ENCODE measurements around the gene BAIAP2L2. TPM values are rescaled to one million over a fixed set of nuclear protein-coding genes. Genes with fewer than 3 reads are reported as not detected.

Gene BAIAP2L2
- total RNA-seq, 1 donor from 2014 or later: 4.5 TPM

DNA sequence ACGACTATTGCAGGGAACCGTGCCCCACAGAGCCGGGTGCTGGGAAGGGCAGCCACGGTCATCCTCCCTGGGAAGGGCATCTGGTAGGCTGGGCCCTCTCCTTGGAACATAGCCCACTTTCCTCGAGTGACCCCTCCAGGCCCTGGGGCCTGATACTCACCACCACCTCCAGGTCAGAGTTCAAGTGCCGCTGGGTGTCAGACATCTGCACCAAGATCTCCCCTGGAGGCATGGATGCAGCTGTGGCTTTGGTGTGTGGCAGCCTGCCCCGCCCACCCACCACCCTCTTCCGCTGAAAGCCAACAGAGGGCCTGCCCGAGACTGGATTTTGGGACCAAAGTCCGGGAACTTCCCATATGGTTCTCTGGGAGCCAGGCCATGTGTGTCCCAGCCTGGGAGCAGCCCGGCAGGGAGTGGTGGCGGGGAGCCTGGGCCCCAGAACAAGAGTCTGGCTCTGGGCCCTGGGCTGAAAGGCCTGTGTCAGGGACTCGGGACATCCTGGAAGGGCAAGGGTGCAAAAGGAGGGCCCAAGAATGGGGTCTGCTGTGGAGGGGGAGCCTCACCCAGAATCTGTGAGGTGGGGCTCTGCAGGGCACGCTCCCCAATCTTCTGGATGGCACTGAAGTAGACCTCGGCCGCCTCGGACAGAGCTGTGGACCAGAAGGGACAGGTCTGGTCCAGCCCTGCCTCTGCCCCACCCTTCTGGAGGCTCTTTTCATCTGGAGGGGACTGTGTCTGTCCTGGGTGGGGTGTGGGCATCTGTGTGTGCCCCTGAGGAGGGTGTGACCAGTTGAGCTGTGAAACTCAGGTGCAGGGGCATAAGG lies 2.6 kb downstream of the BAIAP2L2 start:
- ATAC-seq: no peak

- no peak for ATAC-seq
Measured at GRCh38 chr22:38106814-38107578, 3.5 kb downstream of the BAIAP2L2 start.

- ATAC-seq: no peak
Measured at GRCh38 chr22:38104084-38104483, 6.4 kb downstream of the BAIAP2L2 start.

DNA sequence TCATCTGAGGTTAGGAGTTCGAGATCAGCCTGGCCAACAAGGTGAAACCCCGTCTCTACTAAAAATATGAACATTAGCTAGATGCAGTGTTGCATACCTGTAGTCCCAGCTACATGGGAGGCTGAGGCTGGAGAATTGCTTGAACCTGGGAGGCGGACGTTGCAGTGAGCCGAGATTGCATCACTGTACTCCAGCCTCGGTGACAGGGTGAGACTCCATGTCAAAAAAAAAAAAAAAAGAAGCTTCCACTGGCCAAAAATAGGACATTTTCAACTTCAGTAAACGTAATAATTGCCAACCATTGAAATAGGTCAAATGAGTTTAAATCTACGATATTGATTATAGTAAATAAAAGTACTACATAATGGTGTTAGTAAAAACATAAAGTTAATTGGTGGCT lies 6.8 kb downstream of the BAIAP2L2 start:
- ATAC-seq: no peak

DNA sequence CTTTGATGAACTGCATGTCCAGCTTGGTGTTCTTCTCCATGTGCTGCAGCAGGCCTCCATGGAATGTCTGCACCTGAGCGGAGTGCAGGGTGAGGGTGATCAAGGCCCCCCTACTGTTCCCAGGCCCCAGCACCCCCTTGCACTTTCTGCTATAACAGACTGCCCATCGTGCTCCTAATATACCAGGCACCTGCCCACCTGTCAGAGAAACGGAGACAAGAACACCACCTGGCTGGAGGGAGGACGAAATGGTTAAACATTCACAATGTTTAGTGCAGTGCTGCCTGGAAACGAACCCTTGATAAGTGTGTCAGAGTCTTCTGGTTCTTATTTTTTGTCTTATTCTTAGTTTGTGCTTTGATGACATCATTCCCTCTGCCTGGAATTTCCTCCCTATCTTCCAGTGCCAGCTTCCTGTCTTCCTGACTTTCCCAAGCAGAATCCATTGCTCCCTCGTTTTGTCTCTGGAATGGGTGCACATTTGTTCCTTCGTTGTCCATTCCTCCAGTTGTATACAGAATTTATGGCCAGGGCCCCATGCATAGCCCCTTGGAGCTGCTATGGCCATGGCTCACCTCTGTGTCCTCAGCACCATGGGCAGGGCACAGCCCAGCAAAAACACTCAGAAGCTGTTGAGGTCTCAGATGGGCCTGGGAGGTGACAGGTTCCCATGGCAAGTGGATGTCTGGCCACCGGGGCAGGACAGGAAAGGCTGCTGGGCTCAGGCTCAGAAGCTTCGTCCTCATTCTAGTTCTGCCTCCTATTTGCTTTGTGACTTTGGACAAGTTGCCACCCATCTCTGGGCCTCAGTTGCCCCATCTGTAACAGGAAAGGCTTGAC lies 11.9 kb downstream of the BAIAP2L2 start:
- no peak for ATAC-seq

- ATAC-seq: peak; percentile 32
Measured at GRCh38 chr22:38097557-38098409, 12.7 kb downstream of the BAIAP2L2 start.

DNA sequence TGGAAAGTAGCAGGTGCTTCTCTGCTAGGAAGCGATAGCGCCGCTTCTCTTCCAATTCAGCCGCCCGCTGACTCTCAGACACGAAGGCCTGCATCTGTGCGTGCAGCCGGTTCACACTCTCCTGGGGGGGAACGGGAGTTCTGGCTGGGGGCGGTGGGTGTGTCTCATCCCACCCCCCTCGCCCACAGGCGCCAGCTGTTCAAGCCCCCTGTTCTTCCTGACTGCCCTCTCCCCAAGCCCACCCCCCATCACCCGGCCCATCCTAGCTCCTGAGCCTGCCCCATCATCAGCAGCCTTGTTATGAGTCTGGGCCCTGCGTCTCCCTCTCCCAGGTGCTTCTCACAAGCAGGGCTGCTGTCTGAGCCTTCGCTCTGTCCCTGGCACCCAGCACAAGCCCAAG lies 13.4 kb downstream of the BAIAP2L2 start:
- ATAC-seq: peak; percentile 10

- ATAC-seq: no peak
Measured at GRCh38 chr22:38089474-38089851, 21.0 kb downstream of the BAIAP2L2 start.

DNA sequence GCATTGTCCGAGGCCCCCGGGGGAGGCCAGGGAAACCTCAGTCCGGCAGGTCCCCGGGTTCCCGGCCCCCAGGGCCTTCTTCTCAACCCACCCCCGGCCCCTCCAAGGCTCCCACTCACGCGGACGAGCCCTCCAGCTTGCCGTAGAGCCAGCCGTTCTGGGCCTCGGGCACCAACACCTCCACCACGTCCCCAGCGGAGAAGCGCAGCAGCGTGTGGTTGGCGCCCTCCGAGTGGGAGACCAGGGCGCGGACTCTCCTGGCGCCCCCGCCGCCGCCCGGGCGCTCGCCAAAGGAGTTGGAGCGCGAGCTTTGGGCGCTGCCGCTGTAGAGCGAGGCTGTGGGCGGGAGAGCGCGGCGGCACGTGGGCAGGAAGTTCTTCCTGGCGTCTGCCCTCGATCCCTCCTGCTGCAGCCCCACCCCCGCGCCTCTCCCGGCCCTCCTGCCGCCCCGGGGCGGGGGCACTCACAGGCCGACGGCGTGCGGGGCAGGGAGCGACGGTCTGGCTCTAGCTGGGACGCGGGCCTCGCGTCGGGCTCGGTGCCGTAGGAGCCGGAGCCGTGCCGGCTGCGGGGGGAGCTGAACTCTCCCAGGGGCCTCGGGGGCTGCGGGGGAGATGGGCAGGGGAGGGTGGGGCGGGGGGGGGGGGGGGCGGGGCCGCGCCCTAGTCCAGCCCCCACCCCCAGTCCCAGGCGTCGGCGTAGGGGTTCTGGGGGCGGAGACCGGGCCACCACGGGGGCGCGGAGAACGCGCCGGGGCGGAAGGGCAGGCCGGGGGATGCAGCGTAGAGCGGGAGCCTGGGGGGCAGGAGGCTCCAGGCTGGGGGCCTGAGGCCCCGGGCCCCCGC lies 21.6 kb downstream of the BAIAP2L2 start:
- ATAC-seq: peak; percentile 65

DNA sequence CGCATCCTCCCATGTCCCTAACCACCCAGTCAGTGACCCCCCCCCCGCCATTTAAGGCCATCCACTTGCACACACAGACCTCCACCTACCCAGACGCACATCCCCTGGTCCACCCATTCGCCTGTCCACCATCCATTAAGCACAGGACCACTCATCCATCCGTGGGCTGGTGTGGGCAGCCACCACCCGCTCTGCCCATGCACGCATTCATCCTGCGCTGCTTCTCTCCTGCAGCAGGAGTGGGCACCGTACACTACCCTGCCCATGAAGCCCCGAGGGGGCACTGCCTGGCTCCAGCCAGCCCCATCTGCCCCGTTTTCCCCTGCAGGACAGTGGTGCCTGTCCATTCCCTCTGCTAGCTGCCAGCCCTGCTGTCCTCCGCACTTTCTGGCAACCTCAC lies 22.6 kb downstream of the BAIAP2L2 start:
- ATAC-seq: no peak

DNA sequence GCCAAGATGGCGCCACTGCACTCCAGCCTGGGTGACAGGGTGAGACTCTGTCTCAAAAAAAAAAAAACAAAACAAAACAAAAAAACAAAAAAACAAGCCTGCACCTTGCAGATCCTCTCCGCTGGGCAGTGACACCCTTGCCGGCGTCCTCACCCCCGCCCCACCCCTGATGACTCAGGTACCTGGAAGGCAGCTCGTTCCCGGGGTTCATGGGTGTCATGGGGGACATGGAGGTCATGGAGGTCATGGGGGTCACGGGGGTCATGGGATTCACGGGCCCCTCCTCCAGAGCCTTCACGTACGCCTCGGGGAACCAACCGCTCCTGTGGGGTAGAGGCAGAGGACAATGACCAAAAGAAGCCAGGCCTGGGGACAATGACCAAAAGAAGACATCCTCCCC lies 23.5 kb downstream of the BAIAP2L2 start:
- peak; percentile 34 for ATAC-seq

DNA sequence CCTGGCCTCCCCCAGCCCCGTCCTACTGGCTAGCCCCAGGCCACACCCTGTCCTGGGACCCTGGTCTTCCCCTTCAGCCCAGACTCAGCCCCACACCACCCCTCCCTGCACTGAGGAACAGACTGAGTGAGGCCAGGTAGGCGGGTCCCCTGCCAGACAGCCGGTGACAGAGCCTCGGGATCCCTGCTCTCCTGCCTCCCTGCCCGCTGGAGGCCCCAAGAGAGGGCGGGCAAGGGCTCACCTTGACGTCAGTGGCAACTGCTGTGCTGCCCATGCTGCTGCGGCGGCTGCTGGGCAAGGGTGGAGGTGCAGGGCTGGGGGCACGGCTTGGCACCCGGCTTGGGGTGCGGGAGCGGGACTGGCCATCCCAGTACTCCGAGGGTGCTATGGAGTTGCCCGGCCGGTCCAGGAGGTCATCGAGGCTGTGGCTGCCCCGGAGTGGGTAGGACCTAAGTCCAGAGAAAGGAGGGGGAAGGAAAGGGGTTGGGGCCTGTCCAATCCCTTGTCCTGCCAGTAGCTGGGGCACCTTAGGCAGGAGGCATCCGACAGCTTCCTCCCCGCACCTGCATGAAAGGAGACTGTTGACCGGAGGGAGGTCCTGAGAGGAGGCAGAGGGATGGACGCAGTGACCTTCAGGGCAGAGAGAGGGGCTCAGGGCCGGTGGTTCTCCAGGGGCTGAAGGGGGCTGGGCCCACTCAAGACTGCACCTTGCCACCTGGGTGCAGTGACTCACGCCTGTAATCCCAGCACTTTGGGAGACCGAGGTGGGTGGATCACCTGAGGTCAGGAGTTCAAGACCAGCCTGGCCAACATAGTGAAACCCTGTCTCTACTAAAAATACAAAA lies 24.3 kb downstream of the BAIAP2L2 start:
- ATAC-seq: no peak

GRCh38 chr22:38085501-38085900 lies 25.0 kb downstream of the BAIAP2L2 start:
- no peak for ATAC-seq

DNA sequence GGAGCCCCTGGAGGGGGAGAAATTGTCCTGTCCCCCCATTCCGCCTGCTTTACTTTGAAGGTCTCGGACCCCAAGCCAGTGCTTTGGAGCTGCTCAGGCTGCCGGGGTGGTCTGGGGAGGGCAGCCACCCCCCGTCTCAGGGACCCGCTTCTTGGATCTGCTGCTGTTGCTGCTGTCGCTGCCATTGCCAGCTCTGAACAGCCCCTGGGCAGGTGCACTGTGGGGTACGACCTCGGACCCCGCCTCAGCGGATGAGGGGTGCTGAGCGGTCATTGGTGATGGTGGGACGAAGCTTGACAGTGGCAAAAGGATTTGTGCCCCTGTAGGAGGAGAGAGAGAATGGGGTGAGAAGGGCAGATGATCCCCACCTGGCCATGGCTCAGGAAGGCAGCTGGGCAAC lies 25.4 kb downstream of the BAIAP2L2 start:
- no peak for ATAC-seq

DNA sequence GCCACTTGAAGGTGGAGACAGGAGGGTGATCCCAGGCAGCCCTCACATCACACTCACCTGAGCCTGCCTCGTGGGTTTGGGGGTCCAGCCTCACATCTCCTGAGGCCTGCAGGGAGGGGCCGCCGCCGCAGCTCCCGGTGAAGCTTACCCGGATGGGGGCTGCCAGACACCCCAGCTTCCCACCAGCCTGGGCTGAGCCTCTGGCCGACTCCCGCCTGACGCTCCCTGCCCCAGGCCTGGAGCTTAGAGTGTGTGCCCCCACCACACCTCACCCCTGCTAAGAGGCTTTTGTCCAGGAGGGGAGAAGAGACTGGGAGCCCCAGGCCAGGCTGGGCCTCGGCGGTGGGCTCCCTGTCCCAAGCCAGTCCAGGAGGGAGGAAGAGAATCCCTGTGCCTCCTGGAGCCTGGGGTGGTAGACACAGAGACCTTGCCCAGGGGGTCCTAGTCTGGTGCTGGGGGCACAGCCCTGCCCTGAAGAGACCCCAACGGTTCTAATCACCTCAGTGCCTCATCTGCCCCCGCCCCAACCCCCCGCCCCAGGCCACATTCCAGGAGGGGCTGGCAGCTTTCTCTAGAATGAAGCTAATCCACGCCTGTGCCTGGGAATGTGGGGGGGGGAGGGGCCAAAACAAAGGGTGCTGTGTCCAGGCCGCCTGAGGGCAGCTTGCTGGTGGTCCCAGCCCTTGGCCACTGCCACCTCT lies 26.4 kb downstream of the BAIAP2L2 start, which contains the start of gene SLC16A8:
TSS of gene SLC16A8 (minus strand) at position 254 of the 701 bp plus-strand sequence. CDS start 1,311 bp downstream, outside the sequence.
- no peak for ATAC-seq

DNA sequence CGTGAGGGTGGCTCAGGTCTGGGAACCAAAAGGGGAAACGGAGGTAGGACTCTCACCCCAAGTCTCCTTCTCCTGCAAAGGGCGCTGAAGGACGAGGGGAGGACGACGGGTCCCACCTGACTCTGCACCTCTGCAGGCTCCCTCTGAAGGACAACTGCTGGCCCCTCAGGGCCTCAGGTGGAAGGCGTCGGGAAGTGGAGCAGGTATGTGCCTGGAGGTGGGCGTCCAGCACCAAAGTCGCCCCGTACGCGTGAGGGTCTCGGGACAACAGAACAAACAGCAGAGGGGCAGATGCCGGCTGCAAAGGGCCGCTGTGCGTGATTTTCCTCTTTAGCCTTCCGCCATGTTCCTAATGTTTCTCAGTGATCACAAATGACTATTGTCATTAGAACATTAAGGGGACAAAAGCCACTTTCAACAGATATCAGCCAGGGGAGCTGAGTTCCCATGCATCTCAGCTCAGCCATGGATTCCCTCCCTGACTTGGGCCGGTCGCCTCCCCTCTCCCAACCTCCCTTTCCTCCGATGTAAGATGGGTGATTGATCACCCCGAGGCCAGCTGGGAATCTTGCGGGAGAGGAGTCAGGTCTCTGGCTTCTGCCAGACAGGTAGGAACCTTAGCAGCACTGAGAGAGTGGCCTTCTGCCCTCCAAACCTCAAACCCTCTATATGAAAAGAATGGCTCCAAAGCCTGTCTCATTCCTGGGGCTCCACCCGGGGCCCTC lies 27.3 kb downstream of the BAIAP2L2 start:
- no peak for ATAC-seq

- ATAC-seq: no peak
Measured at GRCh38 chr22:38081941-38082828, 28.3 kb downstream of the BAIAP2L2 start.

DNA sequence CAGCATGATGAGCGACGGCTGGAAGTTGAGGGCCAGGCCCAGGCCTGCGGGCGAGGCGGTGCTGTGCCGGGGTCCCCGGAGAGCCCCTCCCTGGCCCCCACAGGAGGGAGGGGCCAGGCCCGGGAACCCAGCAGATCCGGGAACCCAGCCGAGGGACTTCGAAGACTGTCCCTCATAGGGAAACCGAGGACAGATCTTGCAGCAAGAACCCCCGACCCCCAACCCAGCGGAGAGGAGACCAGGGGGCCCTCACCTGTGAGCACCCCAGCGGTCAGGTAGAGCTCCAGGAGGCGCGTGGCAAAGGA lies 28.9 kb downstream of the BAIAP2L2 start:
- ATAC-seq: no peak
